ENCODE results near the gene TMEM178B. TPM values are rescaled to one million over a fixed set of nuclear protein-coding genes. Genes with fewer than 3 reads are reported as not detected.

Gene TMEM178B
- total RNA-seq, 2 experiments from 2014 or later, result not detected

GRCh38 chr7:141374425-141374824 lies 300.6 kb downstream of the TMEM178B start:
- TF ChIP-seq CTCF (IDR thresholded peaks at IDR 0.05), result no peak
- no peaks in the 10 kb centered on the region for H3K36me3 ChIP-seq (ENCODE audit: insufficient read depth, low read length)
- H3K4me3 ChIP-seq (ENCODE audit: low read length), result no peak overlapping the region
- ChIA-PET CTCF (no interaction called here), POLR2A (no interaction called here)
- Mint-ChIP-seq H3K36me3 (ENCODE audit: low read depth) (no peaks in the 10 kb centered on the region), H3K4me3 (no peak overlapping the region), H3K4me1 (ENCODE audit: low read depth) (no peaks in the 10 kb centered on the region), H3K27me3 (peaks cover 20% of the 10 kb centered on the region), H3K9me3 (no peaks in the 10 kb centered on the region), H3K27ac (no peak overlapping the region)
- peaks cover 3 to 4% of the 10 kb centered on the region in 2 experiments for H3K27me3 ChIP-seq (ENCODE audit: control insufficient read depth in 1 of 2, insufficient read depth in 2 of 2, low read length in 2 of 2)
- no peak overlapping the region for H3K27ac ChIP-seq (ENCODE audit: low read depth in 1 of 2, low read length in 2 of 2)
- H3K4me1 ChIP-seq (ENCODE audit: insufficient read depth, low read length), result no peaks in the 10 kb centered on the region
- no peaks in the 10 kb centered on the region for H3K9me3 ChIP-seq (ENCODE audit: control insufficient read depth in 1 of 2, insufficient read depth in 1 of 2, low read length in 2 of 2)
- no peak for DNase-seq
- intact Hi-C loops (cut with DNase I, micrococcal nuclease), result no loop called here
- ATAC-seq (ENCODE audit: poor library complexity), result no peak

- Histone ChIP-seq H3K27ac (ENCODE audit: low read depth in 1 of 2, low read length in 2 of 2) (no peak overlapping the region), H3K4me1 (ENCODE audit: insufficient read depth, low read length) (no peaks in the 10 kb centered on the region), H3K9me3 (ENCODE audit: control insufficient read depth in 1 of 2, insufficient read depth in 1 of 2, low read length in 2 of 2) (no peaks in the 10 kb centered on the region), H3K27me3 (ENCODE audit: control insufficient read depth in 1 of 2, insufficient read depth in 2 of 2, low read length in 2 of 2) (peaks cover 3 to 5% of the 10 kb centered on the region in 2 experiments), H3K4me3 (ENCODE audit: low read length) (no peak overlapping the region), H3K36me3 (ENCODE audit: insufficient read depth, low read length) (no peaks in the 10 kb centered on the region)
- H3K4me1 Mint-ChIP-seq (ENCODE audit: low read depth), result no peaks in the 10 kb centered on the region
- H3K4me3 Mint-ChIP-seq, result no peak overlapping the region
- H3K9me3 Mint-ChIP-seq, result no peaks in the 10 kb centered on the region
- CTCF ChIA-PET, result no interaction called here
- no peak overlapping the region for H3K27ac Mint-ChIP-seq
- POLR2A ChIA-PET, result no interaction called here
- intact Hi-C loops (cut with DNase I, micrococcal nuclease), result no loop called here
- H3K27me3 Mint-ChIP-seq, result peaks cover 24% of the 10 kb centered on the region
- ATAC-seq (ENCODE audit: poor library complexity) (no peak), DNase-seq (no peak)
- H3K36me3 Mint-ChIP-seq (ENCODE audit: low read depth), result no peaks in the 10 kb centered on the region
- no peak for TF ChIP-seq CTCF (IDR thresholded peaks at IDR 0.05)
These were observed 301.6 kb downstream of the TMEM178B start for GRCh38 chr7:141375442-141375841.

GRCh38 chr7:141377906-141378305 lies 304.0 kb downstream of the TMEM178B start:
- no peaks in the 10 kb centered on the region for H3K4me1 Mint-ChIP-seq (ENCODE audit: low read depth)
- no peak overlapping the region for H3K4me3 Mint-ChIP-seq
- peaks cover 13% of the 10 kb centered on the region for H3K27me3 Mint-ChIP-seq
- intact Hi-C loops (cut with DNase I, micrococcal nuclease), result no loop called here
- no peak overlapping the region for H3K27ac ChIP-seq (ENCODE audit: low read depth in 1 of 2, low read length in 2 of 2)
- no peak for TF ChIP-seq CTCF (IDR thresholded peaks at IDR 0.05)
- DNase-seq, result no peak
- no peaks in the 10 kb centered on the region for H3K36me3 ChIP-seq (ENCODE audit: insufficient read depth, low read length)
- ATAC-seq (ENCODE audit: poor library complexity), result no peak
- H3K9me3 ChIP-seq (ENCODE audit: control insufficient read depth in 1 of 2, insufficient read depth in 1 of 2, low read length in 2 of 2), result no peaks in the 10 kb centered on the region
- ChIA-PET POLR2A (no interaction called here), CTCF (no interaction called here)
- H3K36me3 Mint-ChIP-seq (ENCODE audit: low read depth), result no peaks in the 10 kb centered on the region
- H3K4me3 ChIP-seq (ENCODE audit: low read length), result no peak overlapping the region
- H3K27ac Mint-ChIP-seq, result no peak overlapping the region
- H3K4me1 ChIP-seq (ENCODE audit: insufficient read depth, low read length), result no peaks in the 10 kb centered on the region
- no peaks in the 10 kb centered on the region for H3K9me3 Mint-ChIP-seq
- peaks cover 0 to 5% of the 10 kb centered on the region in 2 experiments for H3K27me3 ChIP-seq (ENCODE audit: control insufficient read depth in 1 of 2, insufficient read depth in 2 of 2, low read length in 2 of 2)

All from CD4-positive, alpha-beta T cell (primary cell).